ENCODE results near the gene MYBPC2.

The MYBPC2 gene

GRCh38 chr19:50486823-50487515 lies 54.3 kb downstream of the MYBPC2 start:
- H3K9ac ChIP-seq (ENCODE audit: low read depth in 1 of 2, low read length in 2 of 2), result no peak overlapping the region
- no peaks in the 10 kb centered on the region for H3K4me1 ChIP-seq (ENCODE audit: control insufficient read depth in 2 of 2, insufficient read depth in 2 of 2, low read length in 2 of 2)
- H3K36me3 ChIP-seq (ENCODE audit: control insufficient read depth in 2 of 2, insufficient read depth in 2 of 2, low read length in 2 of 2), result peaks cover 6 to 13% of the 10 kb centered on the region in 2 donors
- no peak overlapping the region for H3K4me3 ChIP-seq (ENCODE audit: low read length in 2 of 2)
- H3K27ac ChIP-seq (ENCODE audit: low read depth in 2 of 2, low read length in 2 of 2), result no peak overlapping the region
- no peaks in the 10 kb centered on the region for H3K9me3 ChIP-seq (ENCODE audit: control insufficient read depth in 2 of 2, low read length in 2 of 2)
- no peaks in the 10 kb centered on the region for H3K27me3 ChIP-seq (ENCODE audit: control insufficient read depth in 2 of 2, insufficient read depth in 2 of 2, low read length in 2 of 2)

- Histone ChIP-seq H3K9me3 (ENCODE audit: control insufficient read depth in 2 of 2, low read length in 2 of 2) (no peaks in the 10 kb centered on the region), H3K27ac (ENCODE audit: low read depth in 2 of 2, low read length in 2 of 2) (no peak overlapping the region), H3K9ac (ENCODE audit: low read depth in 1 of 2, low read length in 2 of 2) (no peak overlapping the region), H3K36me3 (ENCODE audit: control insufficient read depth in 2 of 2, insufficient read depth in 2 of 2, low read length in 2 of 2) (peaks cover 1 to 2% of the 10 kb centered on the region in 2 donors), H3K27me3 (ENCODE audit: control insufficient read depth in 2 of 2, insufficient read depth in 2 of 2, low read length in 2 of 2) (no peaks in the 10 kb centered on the region), H3K4me3 (ENCODE audit: low read length in 2 of 2) (no peak overlapping the region), H3K4me1 (ENCODE audit: control insufficient read depth in 2 of 2, insufficient read depth in 2 of 2, low read length in 2 of 2) (no peaks in the 10 kb centered on the region)
Measured at GRCh38 chr19:50488389-50489194, 55.9 kb downstream of the MYBPC2 start.

GRCh38 chr19:50489461-50490011 lies 56.8 kb downstream of the MYBPC2 start:
- no peak overlapping the region for H3K9ac ChIP-seq (ENCODE audit: low read depth in 1 of 2, low read length in 2 of 2)
- no peaks in the 10 kb centered on the region for H3K27me3 ChIP-seq (ENCODE audit: control insufficient read depth in 2 of 2, insufficient read depth in 2 of 2, low read length in 2 of 2)
- H3K4me1 ChIP-seq (ENCODE audit: control insufficient read depth in 2 of 2, insufficient read depth in 2 of 2, low read length in 2 of 2), result no peaks in the 10 kb centered on the region
- no peaks in the 10 kb centered on the region for H3K9me3 ChIP-seq (ENCODE audit: control insufficient read depth in 2 of 2, low read length in 2 of 2)
- no peak overlapping the region for H3K27ac ChIP-seq (ENCODE audit: low read depth in 2 of 2, low read length in 2 of 2)
- peaks cover 0 to 2% of the 10 kb centered on the region in 2 donors for H3K36me3 ChIP-seq (ENCODE audit: control insufficient read depth in 2 of 2, insufficient read depth in 2 of 2, low read length in 2 of 2)
- H3K4me3 ChIP-seq (ENCODE audit: low read length in 2 of 2), result no peak overlapping the region

- H3K27ac ChIP-seq (ENCODE audit: low read depth in 2 of 2, low read length in 2 of 2), result no peak overlapping the region
- peaks cover 0 to 2% of the 10 kb centered on the region in 2 donors for H3K36me3 ChIP-seq (ENCODE audit: control insufficient read depth in 2 of 2, insufficient read depth in 2 of 2, low read length in 2 of 2)
- H3K27me3 ChIP-seq (ENCODE audit: control insufficient read depth in 2 of 2, insufficient read depth in 2 of 2, low read length in 2 of 2), result no peaks in the 10 kb centered on the region
- no peak overlapping the region for H3K9ac ChIP-seq (ENCODE audit: low read depth in 1 of 2, low read length in 2 of 2)
- no peak overlapping the region for H3K4me3 ChIP-seq (ENCODE audit: low read length in 2 of 2)
- no peaks in the 10 kb centered on the region for H3K9me3 ChIP-seq (ENCODE audit: control insufficient read depth in 2 of 2, low read length in 2 of 2)
- no peaks in the 10 kb centered on the region for H3K4me1 ChIP-seq (ENCODE audit: control insufficient read depth in 2 of 2, insufficient read depth in 2 of 2, low read length in 2 of 2)
Measured at GRCh38 chr19:50490411-50490811, 57.7 kb downstream of the MYBPC2 start.

GRCh38 chr19:50490991-50491472 lies 58.3 kb downstream of the MYBPC2 start:
- Histone ChIP-seq H3K27me3 (ENCODE audit: control insufficient read depth in 2 of 2, insufficient read depth in 2 of 2, low read length in 2 of 2) (no peaks in the 10 kb centered on the region), H3K9ac (ENCODE audit: low read depth in 1 of 2, low read length in 2 of 2) (no peak overlapping the region), H3K4me1 (ENCODE audit: control insufficient read depth in 2 of 2, insufficient read depth in 2 of 2, low read length in 2 of 2) (no peaks in the 10 kb centered on the region), H3K9me3 (ENCODE audit: control insufficient read depth in 2 of 2, low read length in 2 of 2) (no peaks in the 10 kb centered on the region), H3K4me3 (ENCODE audit: low read length in 2 of 2) (no peak overlapping the region), H3K27ac (ENCODE audit: low read depth in 2 of 2, low read length in 2 of 2) (no peak overlapping the region), H3K36me3 (ENCODE audit: control insufficient read depth in 2 of 2, insufficient read depth in 2 of 2, low read length in 2 of 2) (peaks cover 0 to 2% of the 10 kb centered on the region in 2 donors)

- Histone ChIP-seq H3K4me3 (ENCODE audit: low read length in 2 of 2) (no peak overlapping the region), H3K27me3 (ENCODE audit: control insufficient read depth in 2 of 2, insufficient read depth in 2 of 2, low read length in 2 of 2) (no peaks in the 10 kb centered on the region), H3K36me3 (ENCODE audit: control insufficient read depth in 2 of 2, insufficient read depth in 2 of 2, low read length in 2 of 2) (peaks cover 0 to 2% of the 10 kb centered on the region in 2 donors), H3K9ac (ENCODE audit: low read depth in 1 of 2, low read length in 2 of 2) (no peak overlapping the region), H3K27ac (ENCODE audit: low read depth in 2 of 2, low read length in 2 of 2) (no peak overlapping the region), H3K4me1 (ENCODE audit: control insufficient read depth in 2 of 2, insufficient read depth in 2 of 2, low read length in 2 of 2) (no peaks in the 10 kb centered on the region), H3K9me3 (ENCODE audit: control insufficient read depth in 2 of 2, low read length in 2 of 2) (no peaks in the 10 kb centered on the region)
Measured at GRCh38 chr19:50492303-50493052, 59.8 kb downstream of the MYBPC2 start.

GRCh38 chr19:50493171-50493570 lies 60.5 kb downstream of the MYBPC2 start:
- no peak overlapping the region for H3K4me3 ChIP-seq (ENCODE audit: low read length in 2 of 2)

GRCh38 chr19:50494186-50495019 lies 61.7 kb downstream of the MYBPC2 start:
- Histone ChIP-seq H3K27ac (ENCODE audit: low read depth in 2 of 2, low read length in 2 of 2) (no peak overlapping the region), H3K4me1 (ENCODE audit: control insufficient read depth in 2 of 2, insufficient read depth in 2 of 2, low read length in 2 of 2) (no peaks in the 10 kb centered on the region), H3K27me3 (ENCODE audit: control insufficient read depth in 2 of 2, insufficient read depth in 2 of 2, low read length in 2 of 2) (no peaks in the 10 kb centered on the region), H3K36me3 (ENCODE audit: control insufficient read depth in 2 of 2, insufficient read depth in 2 of 2, low read length in 2 of 2) (peaks cover 0 to 2% of the 10 kb centered on the region in 2 donors), H3K9ac (ENCODE audit: low read depth in 1 of 2, low read length in 2 of 2) (no peak overlapping the region), H3K9me3 (ENCODE audit: control insufficient read depth in 2 of 2, low read length in 2 of 2) (no peaks in the 10 kb centered on the region), H3K4me3 (ENCODE audit: low read length in 2 of 2) (no peak overlapping the region)

More at GRCh38 chr19:50493171-50493570, 60.5 kb downstream of the MYBPC2 start:
- Histone ChIP-seq H3K4me1 (ENCODE audit: control insufficient read depth in 2 of 2, insufficient read depth in 2 of 2, low read length in 2 of 2) (no peaks in the 10 kb centered on the region), H3K27me3 (ENCODE audit: control insufficient read depth in 2 of 2, insufficient read depth in 2 of 2, low read length in 2 of 2) (no peaks in the 10 kb centered on the region), H3K9ac (ENCODE audit: low read depth in 1 of 2, low read length in 2 of 2) (no peak overlapping the region), H3K36me3 (ENCODE audit: control insufficient read depth in 2 of 2, insufficient read depth in 2 of 2, low read length in 2 of 2) (peaks cover 0 to 2% of the 10 kb centered on the region in 2 donors), H3K9me3 (ENCODE audit: control insufficient read depth in 2 of 2, low read length in 2 of 2) (no peaks in the 10 kb centered on the region), H3K27ac (ENCODE audit: low read depth in 2 of 2, low read length in 2 of 2) (no peak overlapping the region)

GRCh38 chr19:50495020-50495531 lies 62.4 kb downstream of the MYBPC2 start:
- Histone ChIP-seq H3K27ac (ENCODE audit: low read depth in 2 of 2, low read length in 2 of 2) (no peak overlapping the region), H3K4me1 (ENCODE audit: control insufficient read depth in 2 of 2, insufficient read depth in 2 of 2, low read length in 2 of 2) (no peaks in the 10 kb centered on the region), H3K27me3 (ENCODE audit: control insufficient read depth in 2 of 2, insufficient read depth in 2 of 2, low read length in 2 of 2) (no peaks in the 10 kb centered on the region), H3K9ac (ENCODE audit: low read depth in 1 of 2, low read length in 2 of 2) (no peak overlapping the region), H3K4me3 (ENCODE audit: low read length in 2 of 2) (no peak overlapping the region), H3K36me3 (ENCODE audit: control insufficient read depth in 2 of 2, insufficient read depth in 2 of 2, low read length in 2 of 2) (peaks cover 0 to 2% of the 10 kb centered on the region in 2 donors), H3K9me3 (ENCODE audit: control insufficient read depth in 2 of 2, low read length in 2 of 2) (no peaks in the 10 kb centered on the region)

Data from mucosa of rectum (tissue), 2 donors.